ENCODE results near the gene SPEG.

DNA sequence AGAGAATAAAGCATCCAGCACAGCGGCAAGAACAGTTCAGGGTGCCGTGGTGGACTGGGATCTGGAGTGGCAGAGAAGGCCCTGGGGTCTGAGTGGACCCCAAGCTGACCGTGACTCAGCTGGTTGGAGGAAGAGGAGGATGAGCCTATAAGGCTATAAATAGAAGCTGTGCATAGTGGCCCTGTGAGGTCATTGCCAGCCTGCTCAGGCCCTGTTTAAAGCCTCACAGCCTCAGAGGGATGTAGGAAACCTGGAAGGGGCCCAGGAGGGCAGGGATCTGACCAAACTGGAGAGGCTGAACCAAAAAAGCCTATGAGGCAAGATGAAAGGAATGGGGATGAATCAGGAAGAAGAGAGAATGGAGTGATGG, 27.8 kb upstream of the SPEG start:
- TF ChIP-seq CTCF (conservative IDR thresholded peaks at IDR 0.05; ENCODE audit: low read length) (no peak), EZH2phosphoT487 (IDR thresholded peaks at IDR 0.05; ENCODE audit: borderline replicate concordance, low read depth, low read length) (no peak)
